ENCODE data around the gene PHF19.

- TF ChIP-seq CTCF (IDR thresholded peaks at IDR 0.05) (no peak), EP300 (IDR thresholded peaks at IDR 0.05) (no peak), POLR2AphosphoS5 (IDR thresholded peaks at IDR 0.05) (no peak), POLR2A (IDR thresholded peaks at IDR 0.05) (no peak)
Measured at GRCh38 chr9:120885958-120886357, 9.0 kb upstream of the PHF19 start.
